GM19099 (cell line): ENCODE measurements around the gene FBXL14.

Source experiments
- POLR2A ChIP-seq: IDR thresholded peaks from 3 replicates; pipeline ENCODE4 v1.6.1; 2011; ENCODE audit warnings: low read depth; ENCODE audit not compliant: insufficient read length; ENCODE audit errors: extremely low read depth

The FBXL14 gene

GRCh38 chr12:1566449-1567135 is 27.8 kb downstream of the FBXL14 start:
- TF ChIP-seq POLR2A: no peak

- no peak for TF ChIP-seq POLR2A
These were observed 29.2 kb downstream of the FBXL14 start for GRCh38 chr12:1565172-1565571.

DNA sequence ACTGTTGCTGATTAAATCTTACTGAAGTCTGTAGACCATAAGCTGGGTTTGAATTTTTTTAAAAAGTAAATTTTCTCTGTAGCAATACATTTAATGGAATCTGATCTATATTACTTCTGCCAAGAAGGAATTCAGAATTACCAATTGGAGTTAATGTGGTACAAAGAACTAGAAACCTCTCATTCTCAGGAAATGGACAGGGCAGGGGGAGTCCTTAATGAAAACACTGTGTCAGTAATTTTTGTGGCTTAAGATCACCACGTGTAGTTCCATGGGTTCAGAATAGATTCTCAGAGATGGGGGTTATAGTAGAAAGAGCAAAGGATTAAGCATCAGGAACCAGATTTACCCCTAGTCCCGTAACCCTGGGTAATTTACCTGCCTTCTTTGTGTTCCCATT is 30.3 kb downstream of the FBXL14 start:
- no peak for TF ChIP-seq POLR2A

DNA sequence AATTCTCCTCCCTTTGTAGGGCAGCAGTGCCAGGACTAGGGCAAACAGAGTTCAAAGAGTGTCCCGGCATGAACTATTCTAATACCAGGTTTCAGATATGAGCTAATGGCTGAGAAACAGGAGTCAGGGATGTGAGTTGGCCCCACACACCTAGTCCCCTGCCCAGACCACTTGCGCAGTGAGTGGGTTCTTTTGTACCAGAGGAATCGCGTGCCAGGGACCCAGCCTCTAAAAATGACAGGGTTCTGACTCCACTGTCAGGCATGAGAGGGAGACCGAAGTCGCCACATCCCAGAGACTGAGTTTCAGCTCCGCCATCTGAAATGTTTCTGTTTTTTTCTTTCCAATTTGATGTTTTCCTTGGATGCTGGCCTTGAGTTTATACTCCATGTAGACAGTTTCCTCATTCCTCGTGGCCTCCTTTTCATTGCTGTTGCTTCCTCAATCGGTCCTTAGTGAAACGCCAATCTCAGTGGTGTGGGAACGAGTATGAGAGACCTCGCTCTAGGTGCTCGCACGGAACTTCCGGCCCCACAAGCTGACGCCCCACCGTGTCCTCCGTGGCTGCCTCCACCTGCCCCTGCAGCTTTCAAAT is 31.5 kb downstream of the FBXL14 start:
- TF ChIP-seq POLR2A: no peak

- TF ChIP-seq POLR2A: no peak
These were observed 33.7 kb downstream of the FBXL14 start for GRCh38 chr12:1560704-1561103.

GRCh38 chr12:1559676-1560091 is 34.7 kb downstream of the FBXL14 start:
- TF ChIP-seq POLR2A: no peak

DNA sequence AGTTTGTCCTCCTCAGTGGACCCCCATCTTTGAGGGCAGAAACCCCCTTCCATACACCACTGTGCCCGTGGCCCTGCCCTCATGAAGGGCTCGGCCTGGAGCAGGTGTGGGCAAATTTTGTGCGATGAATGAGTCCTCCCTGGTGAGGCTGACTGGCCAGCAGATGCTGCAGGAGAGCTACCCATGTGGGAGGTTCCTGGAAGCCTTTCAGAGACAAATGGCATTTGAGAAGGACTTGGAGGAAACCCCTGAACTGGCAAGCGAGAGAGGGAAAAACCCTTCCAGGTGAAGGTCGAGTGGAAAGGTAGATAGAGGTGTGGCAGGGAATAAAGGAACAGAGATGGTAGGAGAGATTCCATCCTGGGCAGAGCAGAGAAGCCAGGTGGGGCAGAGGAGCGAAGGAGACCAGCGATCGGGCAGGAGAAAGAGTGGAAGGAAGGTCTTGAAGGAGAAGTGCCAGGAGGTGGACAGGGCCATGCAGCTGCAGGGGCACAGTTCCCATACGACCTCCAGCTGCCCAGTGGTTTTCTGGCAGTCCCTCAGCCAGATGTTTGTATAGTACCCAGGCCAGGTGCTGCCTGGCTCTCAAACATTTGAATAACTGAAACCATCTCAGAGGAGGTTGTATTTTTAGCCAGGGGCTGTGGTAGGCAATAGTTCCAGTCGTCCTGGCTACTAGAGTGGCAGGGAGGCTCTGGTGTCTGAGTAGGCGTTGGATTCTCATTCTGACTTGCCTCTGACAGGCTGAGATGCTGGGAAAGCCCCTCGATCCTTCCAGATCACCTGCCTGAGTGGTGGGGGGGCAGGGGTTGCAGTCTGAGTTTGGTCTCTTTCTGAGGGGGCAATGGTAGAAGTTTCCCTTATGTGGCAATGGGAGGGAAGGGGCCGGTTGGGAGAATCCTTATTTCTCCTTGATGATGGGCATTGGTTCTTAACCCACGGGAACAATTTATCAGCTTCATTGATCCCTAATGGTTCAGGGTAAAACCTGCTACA is 40.1 kb downstream of the FBXL14 start:
- peak; percentile 47 for TF ChIP-seq POLR2A

GRCh38 chr12:1553536-1553935 is 40.8 kb downstream of the FBXL14 start:
- no peak for TF ChIP-seq POLR2A

GRCh38 chr12:1552911-1553491 is 41.4 kb downstream of the FBXL14 start:
- no peak for TF ChIP-seq POLR2A

GRCh38 chr12:1552171-1552570 is 42.2 kb downstream of the FBXL14 start:
- no peak for TF ChIP-seq POLR2A

- TF ChIP-seq POLR2A: no peak
These were observed 42.9 kb downstream of the FBXL14 start for GRCh38 chr12:1551496-1551895.

DNA sequence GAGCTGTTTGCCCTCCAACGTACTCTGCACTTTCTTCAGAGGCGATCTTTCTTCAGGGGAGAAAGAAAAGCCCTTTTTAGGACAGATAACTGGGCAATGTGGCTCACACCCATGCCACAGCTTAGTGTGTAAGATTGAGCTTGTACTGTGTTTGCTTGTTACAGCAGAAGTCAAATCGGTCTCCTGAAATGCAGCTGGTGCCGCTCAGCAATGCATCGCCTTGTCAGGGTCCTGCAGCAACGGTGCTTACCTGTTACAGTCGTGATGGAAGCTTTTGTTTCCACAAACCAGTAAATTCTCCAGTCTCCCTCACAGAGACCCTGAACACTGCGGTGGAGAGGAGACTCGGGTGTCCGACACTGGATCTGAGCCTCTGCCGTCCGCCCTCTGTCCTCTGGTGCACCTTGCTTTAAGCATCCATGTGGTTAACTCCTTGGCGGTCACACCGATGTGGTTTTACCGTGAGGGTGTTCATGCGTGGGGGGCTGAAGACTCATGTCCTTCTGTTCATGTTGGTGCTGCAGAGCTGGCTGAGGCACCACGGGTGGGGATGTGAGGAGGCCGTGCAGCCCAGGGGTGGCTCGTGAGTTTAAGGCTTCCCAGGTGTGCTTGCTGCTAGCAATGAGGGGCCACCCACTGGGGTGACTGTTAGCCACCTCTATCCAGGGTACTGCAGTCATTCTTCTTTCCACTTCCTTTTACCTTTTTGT is 47.3 kb downstream of the FBXL14 start:
- TF ChIP-seq POLR2A: no peak

- no peak for TF ChIP-seq POLR2A
These were observed 49.2 kb downstream of the FBXL14 start for GRCh38 chr12:1544996-1545700.

DNA sequence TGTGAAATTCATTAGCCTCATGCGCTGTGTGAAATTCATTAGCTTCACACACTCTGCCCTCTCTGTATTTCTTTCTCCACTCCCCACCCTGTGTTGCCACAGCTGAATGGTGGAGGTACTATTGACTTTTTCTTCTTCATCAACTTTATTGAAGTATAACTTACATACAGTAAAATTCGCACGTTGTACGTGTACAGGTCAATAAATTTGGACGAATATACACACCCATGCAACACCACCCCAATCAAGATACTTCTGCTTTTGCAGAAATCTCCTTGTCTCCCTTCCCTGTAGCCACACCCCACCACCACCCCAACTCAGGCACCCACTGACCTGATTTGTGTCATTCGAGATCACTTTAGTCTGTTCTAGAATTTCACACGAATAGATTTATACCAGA is 51.8 kb downstream of the FBXL14 start:
- TF ChIP-seq POLR2A: no peak
